HG02763 (cell line): Measurements from ENCODE around the gene ABCC8.

Source experiments
- ATAC-seq: cut with Tn5 transposase; IDR thresholded peaks from one replicate; pipeline ENCODE4 v1.9.1; 2021; ENCODE audit warnings: mild to moderate bottlenecking, moderate library complexity; ENCODE audit not compliant: unreplicated experiment

ABCC8 gene

GRCh38 chr11:17506314-17506713, 29.7 kb upstream of the ABCC8 start:
- ATAC-seq: no peak

GRCh38 chr11:17505146-17505545, 28.5 kb upstream of the ABCC8 start:
- no peak for ATAC-seq

GRCh38 chr11:17504330-17505107, 27.9 kb upstream of the ABCC8 start:
- no peak for ATAC-seq

GRCh38 chr11:17502630-17503029, 26.0 kb upstream of the ABCC8 start:
- no peak for ATAC-seq

- no peak for ATAC-seq
Observed at GRCh38 chr11:17500673-17501072, 24.0 kb upstream of the ABCC8 start.

GRCh38 chr11:17498475-17498874, 21.8 kb upstream of the ABCC8 start:
- ATAC-seq: no peak

- no peak for ATAC-seq
Observed at GRCh38 chr11:17498058-17498457, 21.4 kb upstream of the ABCC8 start.

- no peak for ATAC-seq
Observed at GRCh38 chr11:17496406-17496805, 19.8 kb upstream of the ABCC8 start.

GRCh38 chr11:17494019-17494418, 17.4 kb upstream of the ABCC8 start:
- no peak for ATAC-seq

- ATAC-seq: no peak
Observed at GRCh38 chr11:17490938-17491337, 14.3 kb upstream of the ABCC8 start.

- no peak for ATAC-seq
Observed at GRCh38 chr11:17490232-17490631, 13.6 kb upstream of the ABCC8 start.

- no peak for ATAC-seq
Observed at GRCh38 chr11:17489751-17490150, 13.1 kb upstream of the ABCC8 start.

GRCh38 chr11:17488563-17488962, 11.9 kb upstream of the ABCC8 start:
- no peak for ATAC-seq

- ATAC-seq: no peak
Observed at GRCh38 chr11:17486646-17487045, 10.0 kb upstream of the ABCC8 start.

- ATAC-seq: no peak
Observed at GRCh38 chr11:17483505-17483904, 6.9 kb upstream of the ABCC8 start.

- ATAC-seq: no peak
Observed at GRCh38 chr11:17481905-17482304, 5.3 kb upstream of the ABCC8 start.

- ATAC-seq: no peak
Observed at GRCh38 chr11:17479284-17480214, 2.9 kb upstream of the ABCC8 start.

GRCh38 chr11:17478070-17478469, 1.4 kb upstream of the ABCC8 start:
- ATAC-seq: no peak

GRCh38 chr11:17477361-17477760, 716 bp upstream of the ABCC8 start:
- ATAC-seq: no peak

- no peak for ATAC-seq
Observed at GRCh38 chr11:17477084-17477333, 364 bp upstream of the ABCC8 start.

- no peak for ATAC-seq
Observed at GRCh38 chr11:17475666-17476316, 854 bp downstream of the ABCC8 start.
